SH-SY5Y (cell line): ENCODE data around the gene TMEM178B.

Experiments used
- GATA2 ChIP-seq: IDR thresholded peaks from 2 replicates; pipeline ENCODE4 v1.6.1; 2011; ENCODE audit warnings: mild to moderate bottlenecking, low read depth, low read length
- GATA3 ChIP-seq: IDR thresholded peaks from 2 replicates; pipeline ENCODE4 v1.6.1; 2011; ENCODE audit warnings: low read depth, mild to moderate bottlenecking, low read length, moderate library complexity

The TMEM178B gene

DNA sequence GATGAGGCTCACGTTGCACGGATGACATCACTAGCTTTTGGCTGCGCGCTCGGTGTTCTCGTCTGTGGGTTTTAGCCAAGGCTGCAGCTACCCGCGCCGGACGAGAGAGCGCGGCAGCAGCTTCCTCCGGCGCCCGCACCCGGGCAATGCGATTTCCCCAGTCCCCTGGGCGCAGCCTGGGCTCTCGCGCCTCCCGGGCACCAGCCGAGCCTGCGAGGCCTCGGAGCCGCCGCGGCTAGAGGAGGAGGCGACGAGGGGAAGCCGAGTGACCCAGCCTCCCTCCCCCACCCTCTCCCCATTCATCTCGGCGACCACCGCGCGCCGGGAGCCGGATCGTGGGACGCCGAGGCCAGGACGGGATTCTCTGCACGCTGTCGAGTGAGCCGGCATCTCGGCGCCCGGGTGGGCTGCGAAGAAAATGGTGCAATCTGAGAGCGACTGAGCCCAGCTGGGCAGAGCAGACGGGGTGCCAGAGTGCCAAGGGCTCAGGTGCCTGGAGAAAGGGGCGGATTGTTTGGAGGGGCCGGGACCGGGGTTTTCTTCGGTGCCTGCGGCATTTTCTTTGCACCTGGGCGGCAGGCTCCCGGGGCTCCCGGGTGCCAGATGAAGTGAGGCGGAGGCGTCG, 1.2 kb upstream of the TMEM178B start:
- TF ChIP-seq GATA2 (no peak), GATA3 (no peak)

DNA sequence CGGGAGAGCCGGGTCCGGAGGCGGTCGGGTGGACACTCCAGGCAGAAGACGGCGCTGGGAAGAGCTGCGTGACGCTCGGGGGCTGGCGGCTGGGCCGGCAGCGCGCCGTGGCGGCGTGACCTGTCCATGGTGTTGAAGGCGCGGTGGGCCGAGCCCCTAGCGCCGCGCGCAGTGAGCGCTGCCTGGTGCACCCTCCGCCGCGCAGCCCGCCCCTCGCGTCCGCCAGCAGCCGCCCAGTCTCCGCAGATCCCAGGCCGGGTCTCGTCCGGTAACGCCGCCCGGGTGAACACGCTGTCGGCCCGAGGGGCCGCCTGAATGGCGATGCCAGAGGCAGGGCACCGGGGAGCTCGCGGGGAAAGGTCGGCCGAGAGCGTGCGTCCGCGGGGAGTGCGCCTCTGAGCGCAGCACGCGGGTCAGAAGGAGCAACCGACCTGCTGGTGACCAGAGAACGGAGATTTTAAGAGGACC, 657 bp upstream of the TMEM178B start:
- no peak for TF ChIP-seq GATA3
- no peak for TF ChIP-seq GATA2

DNA sequence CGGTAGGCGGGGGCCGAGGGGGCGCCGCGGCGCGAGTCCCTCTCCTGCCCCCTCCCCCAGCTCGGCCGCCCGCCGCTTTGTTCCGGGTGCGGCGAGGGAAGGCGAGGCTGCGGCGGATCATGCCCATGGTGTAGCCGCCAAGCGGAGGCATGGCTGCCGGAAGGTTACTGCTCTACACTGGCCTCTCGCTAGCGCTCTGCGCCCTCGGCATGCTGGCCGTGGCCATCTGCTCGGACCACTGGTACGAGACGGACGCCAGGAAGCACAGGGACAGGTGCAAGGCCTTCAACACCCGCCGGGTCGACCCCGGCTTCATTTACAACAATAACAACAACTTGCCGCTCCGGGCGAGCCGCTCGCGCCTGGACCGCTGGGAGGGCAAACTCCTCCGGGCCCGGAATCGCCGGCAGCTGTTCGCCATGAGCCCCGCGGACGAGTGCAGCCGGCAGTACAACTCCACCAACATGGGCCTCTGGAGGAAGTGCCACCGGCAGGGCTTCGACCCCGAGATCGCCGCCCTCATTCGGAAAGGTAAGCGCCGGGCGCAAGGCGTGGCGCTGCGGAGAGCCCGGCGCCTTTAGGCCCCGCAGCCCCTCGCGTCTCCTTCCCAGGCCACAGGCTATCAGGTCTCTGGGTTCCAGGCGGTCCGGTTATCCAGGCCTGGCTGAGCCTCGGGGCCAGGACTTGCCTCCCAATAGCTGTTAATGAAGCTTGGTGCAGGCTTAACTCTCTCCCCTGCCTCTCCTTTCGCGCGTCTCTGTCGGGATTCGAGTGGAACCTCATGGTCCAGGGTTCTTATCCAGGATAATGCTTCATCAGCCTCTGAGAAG, 513 bp downstream of the TMEM178B start:
- no peak for TF ChIP-seq GATA3
- TF ChIP-seq GATA2: no peak

DNA sequence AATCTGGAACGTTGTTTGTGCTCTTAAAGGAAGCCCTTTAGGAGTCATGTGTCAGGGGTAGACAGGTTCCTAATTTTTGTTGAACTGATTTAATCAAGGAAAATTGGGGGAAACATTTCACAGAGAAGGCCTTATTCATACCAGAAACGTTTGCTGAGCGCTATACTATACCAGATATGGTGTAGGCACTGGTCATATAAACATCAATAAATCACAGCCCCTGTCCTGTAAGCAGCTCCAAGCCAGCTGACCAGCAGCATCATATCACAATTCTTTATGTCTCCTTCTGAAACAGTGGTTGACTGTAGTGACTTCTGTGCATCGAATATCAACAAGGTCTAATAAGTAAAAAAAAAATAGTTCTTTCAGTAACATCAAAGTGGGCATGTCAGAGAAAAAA, 1.1 kb downstream of the TMEM178B start:
- TF ChIP-seq GATA3 (no peak), GATA2 (no peak)

DNA sequence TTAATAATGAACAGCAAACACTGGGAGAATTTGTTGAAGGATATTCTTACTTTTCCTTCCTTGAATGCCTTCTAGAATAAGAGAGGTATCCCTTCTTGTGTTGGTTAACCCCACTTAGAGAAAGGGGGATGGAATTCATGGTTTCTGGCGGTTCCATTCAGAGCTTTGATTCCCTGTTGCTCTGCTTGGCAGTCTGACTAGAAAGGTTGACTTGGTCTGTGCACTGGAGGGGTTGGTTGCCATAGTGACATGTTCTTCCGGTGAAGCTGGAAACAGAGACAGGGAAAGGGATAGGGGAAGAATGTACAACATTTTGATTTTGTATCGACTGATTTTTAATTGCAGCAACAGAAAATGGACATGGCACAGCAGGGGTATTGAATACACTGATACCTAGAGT, 2.5 kb downstream of the TMEM178B start:
- no peak for TF ChIP-seq GATA2
- TF ChIP-seq GATA3: no peak

DNA sequence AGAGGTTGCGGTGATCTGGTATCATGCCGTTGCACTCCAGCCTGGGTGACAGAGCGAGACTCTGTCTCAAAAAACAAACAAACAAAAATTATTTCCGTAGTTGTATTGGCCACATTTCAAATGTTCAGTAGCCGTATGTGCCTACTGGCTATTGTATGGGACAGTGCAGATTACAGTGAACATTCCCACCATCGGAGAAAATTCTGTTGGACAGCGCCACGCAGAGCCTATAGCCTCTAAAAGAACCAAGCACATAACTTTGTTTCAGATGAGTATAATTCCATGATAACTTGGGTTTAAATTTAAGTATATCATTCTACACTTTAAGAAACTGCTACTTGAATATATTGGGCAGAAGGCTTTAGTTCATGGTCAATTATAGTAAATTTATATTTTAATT, 5.4 kb downstream of the TMEM178B start:
- no peak for TF ChIP-seq GATA2
- no peak for TF ChIP-seq GATA3

DNA sequence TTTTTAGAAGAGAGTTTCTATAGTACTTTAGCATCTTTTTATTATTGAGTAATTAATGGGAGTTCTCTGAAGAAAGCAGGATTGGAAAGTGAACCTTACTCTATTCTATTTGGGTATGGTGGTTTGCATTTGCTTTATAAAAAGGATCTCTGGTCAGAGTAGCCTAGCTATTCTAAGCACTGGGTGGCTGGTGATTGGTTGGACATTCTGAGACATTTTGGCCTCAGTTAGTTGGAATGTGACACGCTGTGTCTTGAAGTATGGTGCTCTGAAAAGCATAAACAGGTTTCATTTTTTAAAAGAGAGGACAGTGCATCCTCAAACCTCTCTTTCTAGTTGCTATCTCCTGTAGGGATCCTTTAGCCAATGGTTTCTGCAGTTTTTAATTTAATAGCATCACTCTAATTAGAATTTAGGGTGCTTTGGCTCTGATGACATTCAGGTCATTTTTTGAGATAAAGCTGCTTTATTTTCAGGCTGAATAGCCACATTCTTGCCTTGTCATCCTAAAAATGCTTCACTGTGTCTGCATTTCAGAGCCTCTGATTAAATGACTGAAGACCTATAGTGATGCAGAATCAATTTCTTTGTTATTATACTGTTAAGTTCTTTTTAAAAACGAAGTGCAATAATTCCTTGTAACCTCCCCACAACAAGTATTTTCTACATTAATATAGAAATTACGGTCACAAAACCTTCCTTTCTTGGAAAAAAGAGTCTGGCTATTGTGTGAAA, 20.6 kb downstream of the TMEM178B start:
- no peak for TF ChIP-seq GATA3
- no peak for TF ChIP-seq GATA2

DNA sequence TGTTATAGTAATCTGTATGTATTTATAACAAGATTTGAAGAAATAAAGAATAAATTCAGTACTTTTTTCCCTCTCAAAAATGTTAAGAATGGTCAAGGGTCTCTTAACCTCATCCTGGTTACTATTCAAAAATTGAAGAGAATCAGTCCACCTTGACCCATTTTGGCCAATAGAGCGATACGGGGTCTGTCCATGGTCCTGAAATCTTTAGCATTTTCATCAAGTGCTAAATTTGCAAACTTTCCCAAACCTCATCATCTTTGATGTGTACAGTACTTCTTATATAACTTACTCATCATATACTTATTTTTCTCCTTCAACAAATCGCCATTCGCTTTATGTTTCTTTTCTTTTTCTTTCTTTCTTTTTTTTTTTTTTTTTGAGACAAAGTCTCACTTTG, 23.6 kb downstream of the TMEM178B start:
- TF ChIP-seq GATA2 (no peak), GATA3 (no peak)

DNA sequence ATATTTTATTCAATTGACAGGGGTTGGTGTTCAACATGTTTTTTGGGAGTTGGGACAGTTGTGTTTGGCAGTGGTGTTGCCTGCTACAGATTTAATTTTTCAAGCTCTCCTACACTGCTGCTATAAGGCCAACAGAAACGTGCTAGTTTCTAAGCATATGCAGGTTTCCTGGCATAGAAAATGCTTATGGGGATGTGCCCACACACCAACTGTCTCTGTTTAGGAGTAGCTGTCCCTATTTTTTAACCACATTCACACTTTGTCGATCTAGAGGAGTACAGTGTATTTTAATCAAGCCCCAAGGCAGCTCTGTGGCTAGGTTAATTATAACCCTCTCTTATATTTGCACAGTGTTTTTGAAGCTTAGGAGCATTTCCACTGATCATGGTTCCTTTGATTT, 28.6 kb downstream of the TMEM178B start:
- TF ChIP-seq GATA3 (no peak), GATA2 (no peak)

DNA sequence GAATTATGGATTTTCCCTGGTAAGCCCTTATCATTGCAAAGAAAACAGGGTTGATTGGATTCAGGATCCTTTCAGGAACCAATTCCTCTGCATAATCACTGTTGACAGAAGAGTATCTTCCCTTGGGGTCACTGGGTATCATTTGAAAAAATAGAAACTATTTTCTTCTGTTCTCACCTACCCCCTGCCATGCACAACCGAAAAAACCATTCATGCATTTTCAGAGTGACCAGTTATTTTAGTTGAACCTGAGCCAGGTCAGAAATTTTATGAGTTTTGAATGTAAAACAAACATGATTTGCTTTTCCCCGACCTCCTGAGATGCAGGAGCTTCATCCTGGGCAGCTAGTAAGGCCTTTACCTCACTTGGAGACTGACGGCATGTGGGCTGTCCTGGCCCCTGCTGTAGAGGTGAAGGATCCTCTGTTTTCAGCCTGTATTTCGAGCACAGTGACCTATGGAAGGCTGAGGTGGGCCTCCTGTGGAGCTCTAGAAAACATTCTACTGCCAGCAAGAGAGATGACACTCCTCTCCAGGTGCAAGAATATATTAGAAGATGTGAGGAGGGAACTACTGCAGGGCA, 30.1 kb downstream of the TMEM178B start:
- TF ChIP-seq GATA2 (no peak), GATA3 (no peak)

DNA sequence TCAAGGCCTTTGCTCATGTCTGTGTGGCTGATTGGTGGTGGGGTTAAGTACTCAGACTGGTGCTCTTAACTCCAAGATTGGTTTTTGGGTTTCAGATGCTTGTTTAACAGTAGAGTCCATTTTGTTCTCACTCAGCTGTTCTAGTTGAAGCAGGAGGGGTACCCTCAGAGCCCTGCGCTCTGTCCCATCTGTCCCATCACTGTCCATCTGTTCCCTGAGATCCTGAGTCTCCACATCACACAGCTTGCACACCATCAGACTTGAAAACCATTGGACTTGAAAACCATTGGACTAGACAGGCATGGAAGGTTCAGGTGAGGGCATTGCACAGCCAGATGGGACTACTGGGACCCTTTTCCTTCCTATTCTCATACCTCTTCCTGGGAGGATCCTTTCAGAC, 39.3 kb downstream of the TMEM178B start:
- TF ChIP-seq GATA3 (no peak), GATA2 (no peak)

DNA sequence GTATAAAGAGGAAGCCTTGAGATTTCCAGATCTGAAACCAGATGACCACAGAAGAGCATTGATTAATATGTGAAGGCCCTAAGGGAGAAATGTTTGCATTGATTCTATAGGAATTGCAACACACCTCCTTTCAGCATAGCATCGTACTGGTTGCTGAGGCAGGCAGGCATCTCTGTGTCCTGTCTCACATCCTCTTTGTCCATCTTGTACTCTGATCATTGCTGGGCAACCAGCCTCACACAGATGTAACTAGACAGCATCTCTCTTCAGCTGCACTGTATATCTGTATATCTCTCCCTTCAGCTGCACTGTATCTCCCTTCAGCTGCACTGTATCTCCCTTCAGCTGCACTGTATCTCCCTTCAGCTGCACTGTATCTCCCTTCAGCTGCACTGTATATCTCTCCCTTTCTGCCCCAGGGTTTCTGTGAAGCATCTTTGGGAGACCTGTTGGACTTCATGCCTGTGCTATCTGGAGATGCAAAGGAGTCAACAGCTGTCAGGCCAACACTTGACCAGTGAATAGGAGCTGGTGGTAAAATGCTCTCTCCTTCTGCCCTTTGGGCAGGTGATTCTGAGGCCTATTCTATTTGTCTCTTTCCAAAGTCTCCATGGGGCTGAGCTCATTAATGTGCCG, 40.3 kb downstream of the TMEM178B start:
- TF ChIP-seq GATA3: peak; percentile 48; the same call in 1 of the 2 replicates
- TF ChIP-seq GATA2: peak; percentile 84

DNA sequence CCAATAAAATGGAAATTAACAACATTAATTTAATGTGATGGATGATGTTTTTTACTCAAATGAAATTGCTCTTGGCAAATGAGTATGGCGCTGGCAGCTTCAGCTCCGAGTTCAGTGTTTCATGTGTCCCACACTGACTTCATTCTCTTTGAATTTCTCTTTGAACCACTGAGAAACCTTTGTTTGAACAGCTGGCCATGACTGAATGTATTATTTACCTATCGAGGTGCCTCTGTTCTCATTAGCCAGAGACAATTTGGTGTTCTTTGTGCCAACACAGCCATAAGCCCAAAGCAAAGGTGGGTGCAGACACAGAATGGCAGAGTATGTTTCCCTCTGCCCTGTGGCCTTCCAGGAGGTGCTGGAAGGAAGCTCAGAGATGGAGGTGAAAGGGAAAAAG, 42.1 kb downstream of the TMEM178B start:
- TF ChIP-seq GATA2 (no peak), GATA3 (no peak)

DNA sequence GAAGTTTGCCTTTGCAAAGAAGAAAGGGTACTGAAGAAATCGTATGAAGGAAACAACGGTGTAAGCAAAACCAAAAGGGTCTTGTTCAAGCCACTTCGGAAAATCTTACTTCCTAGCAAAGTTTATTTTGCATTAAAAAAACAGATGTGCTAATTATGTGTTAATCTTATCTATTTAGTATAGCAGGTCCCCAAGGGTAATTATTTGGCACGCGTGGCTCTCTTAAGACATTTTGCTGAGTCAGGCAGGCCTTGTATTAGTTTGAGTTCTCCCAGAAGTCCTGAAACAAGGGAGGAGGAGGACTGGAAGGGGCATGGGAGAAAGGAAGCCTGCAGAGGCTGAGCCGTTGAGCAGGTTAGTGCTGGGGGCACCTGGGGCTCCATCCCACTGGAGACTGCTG, 44.9 kb downstream of the TMEM178B start:
- TF ChIP-seq GATA2: no peak
- no peak for TF ChIP-seq GATA3
